Measurements from ENCODE around the gene KCNQ5.
A peak's percentile ranks its signal among the peaks of the same experiment; 100 is the strongest.

KCNQ5 gene

DNA sequence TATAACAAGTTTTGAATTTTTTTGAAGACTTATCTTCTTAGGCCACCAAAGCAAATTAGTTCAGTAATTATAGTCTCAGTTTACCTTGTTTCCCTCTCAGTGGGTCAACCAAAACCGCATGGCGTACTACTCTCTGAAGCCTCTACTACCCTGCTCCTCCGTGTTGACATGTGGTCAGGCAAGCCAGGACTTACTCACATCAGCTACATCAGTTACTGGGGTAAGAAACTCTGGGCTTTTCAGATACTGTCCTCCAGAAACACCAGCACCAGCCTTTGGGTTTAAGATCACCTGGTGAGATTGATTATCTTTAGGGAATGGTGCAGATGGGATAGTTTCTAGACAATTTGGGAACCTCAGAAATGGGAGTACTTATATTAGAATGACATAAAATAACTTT is 55.1 kb downstream of the KCNQ5 start:
- DNase-seq (ENCODE audit: low read depth): no peak

- DNase-seq (ENCODE audit: low read depth): no peak
Observed at GRCh38 chr6:72677740-72678139, 55.9 kb downstream of the KCNQ5 start.

DNA sequence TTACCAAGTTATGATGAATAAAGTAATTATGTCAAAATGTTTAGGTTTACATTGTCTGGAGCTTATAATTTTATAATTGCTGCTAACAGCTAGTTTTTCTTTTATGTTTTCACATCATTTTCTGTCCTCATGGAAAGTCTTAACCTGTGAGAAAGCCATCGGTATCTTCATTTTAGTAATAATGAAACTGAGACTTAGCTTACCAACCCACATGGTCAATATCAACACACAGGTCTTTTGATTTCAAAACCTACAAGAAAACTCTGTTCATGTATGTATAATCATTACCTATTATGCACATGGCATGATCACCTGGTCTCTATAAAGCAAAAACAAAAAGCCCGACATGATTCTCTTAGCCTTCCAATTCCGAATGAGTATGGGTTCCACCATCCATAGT is 61.9 kb downstream of the KCNQ5 start:
- no peak for DNase-seq (ENCODE audit: low read depth)

GRCh38 chr6:72689107-72689954 is 67.5 kb downstream of the KCNQ5 start:
- DNase-seq (ENCODE audit: low read depth): no peak

- no peak for DNase-seq (ENCODE audit: low read depth)
Observed at GRCh38 chr6:72691249-72691648, 69.4 kb downstream of the KCNQ5 start.

GRCh38 chr6:72696055-72696454 is 74.2 kb downstream of the KCNQ5 start:
- no peak for DNase-seq (ENCODE audit: low read depth)

DNA sequence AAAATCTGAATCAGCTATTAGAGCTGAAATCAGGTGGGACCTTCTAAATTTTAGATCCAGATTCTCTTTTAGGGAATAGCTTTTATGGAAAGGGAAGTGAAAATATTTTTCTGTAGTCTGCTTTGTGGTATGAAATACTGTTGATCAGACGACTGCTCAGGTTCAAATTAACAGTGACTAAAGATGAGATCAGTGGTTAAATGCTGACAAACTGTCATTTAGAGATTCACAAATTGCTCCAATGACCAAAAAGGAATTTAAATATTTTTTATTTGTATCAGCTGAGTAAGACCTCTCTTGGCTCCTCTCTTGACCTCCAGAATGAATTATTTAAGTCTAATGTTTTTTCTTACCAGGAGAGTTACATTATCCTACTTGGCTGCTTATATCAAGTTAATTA is 77.3 kb downstream of the KCNQ5 start:
- no peak for DNase-seq (ENCODE audit: low read depth)

- no peak for DNase-seq (ENCODE audit: low read depth)
Observed at GRCh38 chr6:72702421-72702820, 80.6 kb downstream of the KCNQ5 start.

DNA sequence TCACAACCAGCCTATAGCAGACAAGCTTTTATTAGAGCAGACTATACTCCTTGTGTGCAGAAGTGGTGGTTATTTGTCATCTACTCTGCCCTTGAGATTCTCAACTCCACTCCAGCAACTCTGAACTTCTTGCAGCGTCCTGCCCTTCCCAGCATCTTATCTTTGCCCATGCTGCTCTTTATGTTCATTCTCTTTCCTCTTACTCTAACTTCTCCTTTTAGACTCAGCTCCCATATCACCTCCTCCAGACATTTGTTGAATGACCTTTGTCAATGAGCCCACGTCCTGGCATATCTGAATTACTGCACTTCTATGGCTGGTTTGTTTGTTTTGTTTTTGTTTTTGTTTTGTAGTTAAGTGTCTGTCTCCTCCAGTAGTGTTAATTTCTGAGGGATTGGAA is 81.2 kb downstream of the KCNQ5 start:
- peak; percentile 3 for DNase-seq (ENCODE audit: low read depth)

- DNase-seq (ENCODE audit: low read depth): no peak
Observed at GRCh38 chr6:72704979-72705378, 83.1 kb downstream of the KCNQ5 start.

DNA sequence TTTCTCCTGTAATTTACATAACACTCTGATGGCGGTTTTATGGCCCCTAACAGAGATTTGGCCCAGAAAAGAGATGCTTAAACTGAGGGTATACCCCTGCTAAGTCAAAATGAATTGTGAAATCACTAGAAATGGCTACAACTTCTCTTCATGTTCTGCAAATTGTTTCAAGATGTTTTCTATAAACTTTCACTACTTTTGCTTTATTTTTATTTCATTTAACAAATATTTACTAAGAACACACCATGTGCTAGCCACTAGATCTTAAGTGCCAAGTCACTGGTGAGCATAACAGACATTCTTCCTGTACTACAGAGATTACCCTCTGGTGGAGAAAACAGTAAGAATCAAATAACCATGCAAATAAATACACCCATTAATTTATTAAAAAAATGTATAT is 87.6 kb downstream of the KCNQ5 start:
- no peak for DNase-seq (ENCODE audit: low read depth)

GRCh38 chr6:72711731-72712130 is 89.9 kb downstream of the KCNQ5 start:
- DNase-seq (ENCODE audit: low read depth): no peak

- no peak for DNase-seq (ENCODE audit: low read depth)
Observed at GRCh38 chr6:72712910-72713309, 91.0 kb downstream of the KCNQ5 start.

DNA sequence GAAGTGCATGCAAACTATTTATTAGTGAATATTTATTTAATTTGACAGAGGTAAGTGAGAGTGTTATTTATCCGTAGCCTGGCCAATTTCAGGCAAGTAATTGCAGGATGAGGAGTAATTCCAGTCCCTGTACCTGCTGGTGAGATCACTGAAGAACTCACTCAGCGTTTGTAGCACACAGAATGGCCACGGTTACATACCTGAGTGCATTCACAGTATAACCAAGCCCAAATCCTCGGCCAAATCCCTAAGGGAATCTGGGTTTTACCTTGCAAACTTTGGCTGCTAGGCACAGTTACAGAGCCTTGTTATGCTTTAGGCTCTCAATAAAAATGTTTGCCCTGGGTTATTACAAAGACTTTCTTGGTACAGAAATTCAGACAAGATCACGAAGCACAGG is 93.3 kb downstream of the KCNQ5 start:
- no peak for DNase-seq (ENCODE audit: low read depth)

GRCh38 chr6:72716916-72717315 is 95.1 kb downstream of the KCNQ5 start:
- no peak for DNase-seq (ENCODE audit: low read depth)

DNA sequence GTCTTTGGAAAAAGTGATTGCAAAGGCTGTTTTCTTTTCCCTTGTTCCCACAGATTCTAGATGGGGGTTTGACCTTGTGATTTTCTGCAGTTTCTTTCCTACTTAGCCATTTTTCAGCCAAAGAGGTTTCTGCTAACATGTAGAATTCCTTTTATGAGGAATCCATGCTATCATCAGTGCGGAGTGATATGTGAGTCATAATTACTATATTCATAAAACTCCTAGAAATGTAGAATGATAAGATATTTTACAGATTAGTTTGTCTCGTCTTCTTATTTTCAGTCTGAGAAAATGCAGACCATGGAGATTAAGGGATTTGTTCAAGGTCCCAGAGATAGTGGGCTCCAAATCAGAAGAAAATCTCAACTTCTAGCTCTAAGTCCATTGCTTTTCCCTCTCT is 98.6 kb downstream of the KCNQ5 start:
- DNase-seq (ENCODE audit: low read depth): no peak

DNA sequence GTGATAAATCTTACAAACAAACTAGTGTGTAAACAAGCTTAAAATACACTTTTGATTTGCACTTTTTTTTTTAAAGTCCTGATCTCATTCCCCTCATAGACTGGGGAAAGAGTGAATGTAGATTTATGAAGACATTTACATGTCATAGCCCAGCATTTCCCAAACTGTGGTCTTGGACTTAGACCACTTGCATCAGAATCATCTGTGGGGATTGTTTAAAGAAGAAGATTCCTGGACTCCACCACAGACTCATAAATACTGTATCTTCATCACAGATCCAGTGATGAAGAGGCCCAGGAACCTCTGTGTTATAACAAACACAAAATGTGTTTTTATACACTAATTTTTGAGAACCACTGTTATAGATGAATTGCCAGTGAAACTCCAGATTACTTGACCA is 99.5 kb downstream of the KCNQ5 start:
- DNase-seq (ENCODE audit: low read depth): no peak

DNA sequence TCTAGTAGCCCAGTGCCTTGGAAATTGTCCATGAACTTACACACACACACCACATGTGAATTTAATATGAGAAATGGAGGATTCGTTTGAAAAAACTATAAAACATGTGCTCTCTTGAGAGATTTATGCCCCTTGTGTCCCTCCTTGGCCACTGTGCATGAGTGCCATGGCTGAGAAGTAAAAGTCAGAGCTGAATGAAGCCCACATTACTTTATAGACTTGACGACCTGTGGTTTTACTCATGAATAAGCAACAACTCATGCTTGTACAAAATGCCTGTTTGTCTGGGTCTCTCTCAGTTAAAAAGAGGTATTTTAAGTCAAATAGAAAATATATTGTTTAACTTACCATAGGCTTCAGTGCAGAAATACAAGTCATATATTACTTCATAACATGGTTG is 102.7 kb downstream of the KCNQ5 start:
- no peak for DNase-seq (ENCODE audit: low read depth)

GRCh38 chr6:72728706-72729343 is 107.0 kb downstream of the KCNQ5 start:
- no peak for DNase-seq (ENCODE audit: low read depth)

DNA sequence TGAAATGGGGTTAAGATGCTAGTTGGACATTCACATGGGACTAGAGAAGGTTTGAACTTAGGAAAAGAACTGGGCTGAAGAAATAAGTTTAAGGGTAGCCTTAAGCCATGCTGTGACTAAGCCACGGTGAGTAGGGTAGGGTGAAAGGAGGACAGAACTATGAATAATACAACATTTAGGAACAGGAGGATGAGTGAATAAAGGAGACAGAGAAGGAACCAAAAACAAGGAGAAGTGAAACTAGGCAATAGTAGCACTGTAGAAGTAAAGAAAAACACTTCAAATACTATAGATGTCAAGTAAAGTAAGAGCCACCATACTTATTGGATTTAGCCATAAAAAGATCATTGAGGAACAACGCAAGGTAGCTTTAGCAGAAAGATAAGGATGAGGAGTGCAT is 111.2 kb downstream of the KCNQ5 start:
- no peak for DNase-seq (ENCODE audit: low read depth)

- no peak for DNase-seq (ENCODE audit: low read depth)
Observed at GRCh38 chr6:72738091-72738490, 116.2 kb downstream of the KCNQ5 start.

DNA sequence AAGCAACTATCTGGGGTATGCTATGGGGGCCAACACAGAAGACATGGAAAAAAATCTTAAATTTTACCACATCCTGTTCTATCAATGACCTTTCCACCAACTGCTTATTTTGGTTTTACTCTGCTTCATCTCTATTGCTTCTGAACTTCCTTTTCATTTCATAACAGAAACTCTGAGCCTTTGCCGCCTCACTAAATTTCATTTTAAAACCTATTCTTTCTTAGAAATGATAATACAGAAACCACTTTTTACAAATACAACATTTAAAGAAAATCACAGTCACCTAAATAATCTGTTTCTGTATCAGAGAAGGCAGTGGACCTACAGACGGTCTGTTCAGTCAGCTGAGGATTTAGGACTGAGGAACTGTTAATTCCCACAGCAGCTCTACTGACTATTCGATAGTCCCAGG is 117.5 kb downstream of the KCNQ5 start:
- no peak for DNase-seq (ENCODE audit: low read depth)

- DNase-seq (ENCODE audit: low read depth): no peak
Observed at GRCh38 chr6:72740135-72740534, 118.3 kb downstream of the KCNQ5 start.

GRCh38 chr6:72741083-72741482 is 119.2 kb downstream of the KCNQ5 start:
- DNase-seq (ENCODE audit: low read depth): no peak

Data from CMK (cell line).